SK-N-SH treated with all-trans-retinoic acid at 6 μM for 48 hours (cell line): ENCODE data around the gene FAM184B.

ENCODE experiments used
- ESRRG ChIP-seq: fragments of 250-450 bp; sonication (Bioruptor Pico); IDR thresholded peaks from 2 replicates; pipeline ENCODE4 v1.6.1; 2021; ENCODE audit warnings: mild to moderate bottlenecking
- RARB ChIP-seq: fragments of 250-450 bp; sonication (Bioruptor Pico); IDR thresholded peaks from 2 replicates; pipeline ENCODE4 v1.8.0; 2021; ENCODE audit warnings: mild to moderate bottlenecking, moderate library complexity
- TOX ChIP-seq: fragments of 250-450 bp; sonication (Bioruptor Pico); IDR thresholded peaks from 2 replicates; pipeline ENCODE4 v1.8.0; 2021; ENCODE audit warnings: mild to moderate bottlenecking, moderate library complexity, borderline replicate concordance
- ZFP3 ChIP-seq: fragments of 250-450 bp; sonication (Bioruptor Pico); IDR thresholded peaks from 2 replicates; pipeline ENCODE4 v1.5.0; 2020; ENCODE audit warnings: mild to moderate bottlenecking, moderate library complexity
- ZFP30 ChIP-seq: fragments of 450-650 bp; formaldehyde crosslinking; IDR thresholded peaks from 2 replicates; pipeline ENCODE4 v1.5.0; 2022; ENCODE audit warnings: mild to moderate bottlenecking, moderate library complexity
- ZNF565 ChIP-seq: fragments of 450-650 bp; formaldehyde crosslinking; conservative IDR thresholded peaks from 2 replicates; pipeline ENCODE4 v1.5.0; 2020; ENCODE audit warnings: low read depth, mild to moderate bottlenecking, moderate library complexity
- ZNF70 ChIP-seq: fragments of 450-650 bp; formaldehyde crosslinking; IDR thresholded peaks from 2 replicates; pipeline ENCODE4 v1.5.0; 2020; ENCODE audit warnings: mild to moderate bottlenecking, moderate library complexity
- ZNF8 ChIP-seq: fragments of 450-650 bp; formaldehyde crosslinking; IDR thresholded peaks from 2 replicates; pipeline ENCODE4 v1.5.0; 2020; ENCODE audit warnings: mild to moderate bottlenecking, moderate library complexity
- TF ChIP-seq, protein P1 (sequence below): fragments of 250-450 bp; sonication (Bioruptor Pico); IDR thresholded peaks from 2 replicates; pipeline ENCODE4 v1.8.0; 2020; ENCODE audit warnings: mild to moderate bottlenecking, moderate library complexity, borderline replicate concordance
- TF ChIP-seq, protein P2 (sequence below): fragments of 250-450 bp; sonication (Bioruptor Pico); IDR thresholded peaks from 2 replicates; pipeline ENCODE4 v1.5.0; 2020; ENCODE audit warnings: mild to moderate bottlenecking, moderate library complexity
- TF ChIP-seq, protein P3 (sequence below): fragments of 250-450 bp; sonication (Bioruptor Pico); IDR thresholded peaks from 2 replicates; pipeline ENCODE4 v1.5.1; 2020; ENCODE audit warnings: low read depth, mild to moderate bottlenecking, moderate library complexity
- TF ChIP-seq, protein P4 (sequence below): fragments of 250-450 bp; sonication (Bioruptor Pico); IDR thresholded peaks from 2 replicates; pipeline ENCODE4 v1.5.1; 2021; ENCODE audit warnings: mild to moderate bottlenecking, moderate library complexity

GRCh38 chr4:17636696-17637622 lies 144.5 kb downstream of the FAM184B start:
- TF ChIP-seq, protein P1, sequence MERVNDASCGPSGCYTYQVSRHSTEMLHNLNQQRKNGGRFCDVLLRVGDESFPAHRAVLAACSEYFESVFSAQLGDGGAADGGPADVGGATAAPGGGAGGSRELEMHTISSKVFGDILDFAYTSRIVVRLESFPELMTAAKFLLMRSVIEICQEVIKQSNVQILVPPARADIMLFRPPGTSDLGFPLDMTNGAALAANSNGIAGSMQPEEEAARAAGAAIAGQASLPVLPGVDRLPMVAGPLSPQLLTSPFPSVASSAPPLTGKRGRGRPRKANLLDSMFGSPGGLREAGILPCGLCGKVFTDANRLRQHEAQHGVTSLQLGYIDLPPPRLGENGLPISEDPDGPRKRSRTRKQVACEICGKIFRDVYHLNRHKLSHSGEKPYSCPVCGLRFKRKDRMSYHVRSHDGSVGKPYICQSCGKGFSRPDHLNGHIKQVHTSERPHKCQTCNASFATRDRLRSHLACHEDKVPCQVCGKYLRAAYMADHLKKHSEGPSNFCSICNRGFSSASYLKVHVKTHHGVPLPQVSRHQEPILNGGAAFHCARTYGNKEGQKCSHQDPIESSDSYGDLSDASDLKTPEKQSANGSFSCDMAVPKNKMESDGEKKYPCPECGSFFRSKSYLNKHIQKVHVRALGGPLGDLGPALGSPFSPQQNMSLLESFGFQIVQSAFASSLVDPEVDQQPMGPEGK (CRISPR knock-in tag), result no peak
- TF ChIP-seq, protein P2, sequence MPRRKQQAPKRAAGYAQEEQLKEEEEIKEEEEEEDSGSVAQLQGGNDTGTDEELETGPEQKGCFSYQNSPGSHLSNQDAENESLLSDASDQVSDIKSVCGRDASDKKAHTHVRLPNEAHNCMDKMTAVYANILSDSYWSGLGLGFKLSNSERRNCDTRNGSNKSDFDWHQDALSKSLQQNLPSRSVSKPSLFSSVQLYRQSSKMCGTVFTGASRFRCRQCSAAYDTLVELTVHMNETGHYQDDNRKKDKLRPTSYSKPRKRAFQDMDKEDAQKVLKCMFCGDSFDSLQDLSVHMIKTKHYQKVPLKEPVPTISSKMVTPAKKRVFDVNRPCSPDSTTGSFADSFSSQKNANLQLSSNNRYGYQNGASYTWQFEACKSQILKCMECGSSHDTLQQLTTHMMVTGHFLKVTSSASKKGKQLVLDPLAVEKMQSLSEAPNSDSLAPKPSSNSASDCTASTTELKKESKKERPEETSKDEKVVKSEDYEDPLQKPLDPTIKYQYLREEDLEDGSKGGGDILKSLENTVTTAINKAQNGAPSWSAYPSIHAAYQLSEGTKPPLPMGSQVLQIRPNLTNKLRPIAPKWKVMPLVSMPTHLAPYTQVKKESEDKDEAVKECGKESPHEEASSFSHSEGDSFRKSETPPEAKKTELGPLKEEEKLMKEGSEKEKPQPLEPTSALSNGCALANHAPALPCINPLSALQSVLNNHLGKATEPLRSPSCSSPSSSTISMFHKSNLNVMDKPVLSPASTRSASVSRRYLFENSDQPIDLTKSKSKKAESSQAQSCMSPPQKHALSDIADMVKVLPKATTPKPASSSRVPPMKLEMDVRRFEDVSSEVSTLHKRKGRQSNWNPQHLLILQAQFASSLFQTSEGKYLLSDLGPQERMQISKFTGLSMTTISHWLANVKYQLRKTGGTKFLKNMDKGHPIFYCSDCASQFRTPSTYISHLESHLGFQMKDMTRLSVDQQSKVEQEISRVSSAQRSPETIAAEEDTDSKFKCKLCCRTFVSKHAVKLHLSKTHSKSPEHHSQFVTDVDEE (CRISPR knock-in tag), result no peak
- no peak for TF ChIP-seq TOX
- no peak for TF ChIP-seq RARB (CRISPR knock-in tag)
- TF ChIP-seq, protein P3, sequence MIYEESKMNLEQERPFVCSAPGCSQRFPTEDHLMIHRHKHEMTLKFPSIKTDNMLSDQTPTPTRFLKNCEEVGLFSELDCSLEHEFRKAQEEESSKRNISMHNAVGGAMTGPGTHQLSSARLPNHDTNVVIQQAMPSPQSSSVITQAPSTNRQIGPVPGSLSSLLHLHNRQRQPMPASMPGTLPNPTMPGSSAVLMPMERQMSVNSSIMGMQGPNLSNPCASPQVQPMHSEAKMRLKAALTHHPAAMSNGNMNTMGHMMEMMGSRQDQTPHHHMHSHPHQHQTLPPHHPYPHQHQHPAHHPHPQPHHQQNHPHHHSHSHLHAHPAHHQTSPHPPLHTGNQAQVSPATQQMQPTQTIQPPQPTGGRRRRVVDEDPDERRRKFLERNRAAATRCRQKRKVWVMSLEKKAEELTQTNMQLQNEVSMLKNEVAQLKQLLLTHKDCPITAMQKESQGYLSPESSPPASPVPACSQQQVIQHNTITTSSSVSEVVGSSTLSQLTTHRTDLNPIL (CRISPR knock-in tag), result no peak
- TF ChIP-seq ZNF8 (CRISPR knock-in tag), result no peak
- TF ChIP-seq ESRRG (CRISPR knock-in tag), result no peak
- TF ChIP-seq, protein P4, sequence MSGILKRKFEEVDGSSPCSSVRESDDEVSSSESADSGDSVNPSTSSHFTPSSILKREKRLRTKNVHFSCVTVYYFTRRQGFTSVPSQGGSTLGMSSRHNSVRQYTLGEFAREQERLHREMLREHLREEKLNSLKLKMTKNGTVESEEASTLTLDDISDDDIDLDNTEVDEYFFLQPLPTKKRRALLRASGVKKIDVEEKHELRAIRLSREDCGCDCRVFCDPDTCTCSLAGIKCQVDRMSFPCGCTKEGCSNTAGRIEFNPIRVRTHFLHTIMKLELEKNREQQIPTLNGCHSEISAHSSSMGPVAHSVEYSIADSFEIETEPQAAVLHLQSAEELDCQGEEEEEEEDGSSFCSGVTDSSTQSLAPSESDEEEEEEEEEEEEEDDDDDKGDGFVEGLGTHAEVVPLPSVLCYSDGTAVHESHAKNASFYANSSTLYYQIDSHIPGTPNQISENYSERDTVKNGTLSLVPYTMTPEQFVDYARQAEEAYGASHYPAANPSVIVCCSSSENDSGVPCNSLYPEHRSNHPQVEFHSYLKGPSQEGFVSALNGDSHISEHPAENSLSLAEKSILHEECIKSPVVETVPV, result no peak
- no peak for TF ChIP-seq ZNF70 (CRISPR knock-in tag)
- no peak for TF ChIP-seq ZFP30 (CRISPR knock-in tag)
- no peak for TF ChIP-seq ZFP3
- TF ChIP-seq ZNF565 (CRISPR knock-in tag), result no peak
